H54 (cell line): ENCODE data around the gene TTBK2.

ENCODE experiments used
- DNase-seq: peaks from one replicate; pipeline ENCODE4 v3.0.0; 2011; ENCODE audit warnings: low spot score, mixed read lengths; ENCODE audit not compliant: insufficient read length
- FAIRE-seq: peaks from 3 replicates; lab custom pipeline; 2011; peaks lifted over from hg19 to GRCh38; lab: Jason Lieb, UNC
- POLR2A ChIP-seq: IDR thresholded peaks from 2 replicates; pipeline ENCODE4 v1.6.1; 2011; ENCODE audit warnings: low read depth, mild to moderate bottlenecking, low read length

TTBK2 gene

DNA sequence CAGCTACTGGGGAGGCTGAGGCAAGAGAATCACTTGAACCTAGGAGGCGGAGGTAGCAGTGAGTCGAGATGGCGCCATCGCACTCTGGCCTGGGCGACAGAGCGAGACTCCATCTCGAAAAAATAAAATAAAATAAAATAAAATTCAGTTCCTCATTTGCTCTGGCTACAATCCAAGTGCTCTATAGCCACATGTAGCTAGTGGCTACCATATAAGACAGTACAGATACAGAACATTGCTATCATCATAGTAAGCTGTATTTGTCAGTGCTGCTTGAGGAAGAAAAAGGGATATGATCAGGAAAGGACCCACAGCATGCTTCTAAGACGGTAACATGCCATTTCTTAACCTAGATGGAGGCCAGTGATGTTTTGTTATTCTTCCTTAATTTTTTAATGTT, 95.0 kb downstream of the TTBK2 start:
- no peak for TF ChIP-seq POLR2A
- DNase-seq = no peak
- FAIRE-seq = no peak

DNA sequence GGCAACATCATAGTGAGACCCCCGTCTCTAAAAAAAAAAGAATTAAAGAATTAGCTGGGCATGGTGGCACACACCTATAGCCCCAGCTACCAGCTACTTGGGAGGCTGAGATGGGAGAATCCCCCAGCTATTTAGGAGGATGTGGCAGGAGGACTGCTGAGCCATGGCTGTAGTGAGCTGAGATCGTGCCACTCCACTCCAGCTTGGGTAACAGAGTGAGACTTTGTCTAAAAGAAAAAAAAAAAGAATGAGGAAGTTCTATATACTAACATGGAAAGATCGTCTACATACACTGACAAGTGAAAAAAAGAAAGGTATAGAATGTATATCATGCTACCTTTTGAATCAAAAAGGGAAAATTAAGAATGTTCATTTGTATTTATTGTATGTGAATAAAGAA, 99.8 kb downstream of the TTBK2 start:
- TF ChIP-seq POLR2A = no peak
- no peak for FAIRE-seq
- DNase-seq = no peak

DNA sequence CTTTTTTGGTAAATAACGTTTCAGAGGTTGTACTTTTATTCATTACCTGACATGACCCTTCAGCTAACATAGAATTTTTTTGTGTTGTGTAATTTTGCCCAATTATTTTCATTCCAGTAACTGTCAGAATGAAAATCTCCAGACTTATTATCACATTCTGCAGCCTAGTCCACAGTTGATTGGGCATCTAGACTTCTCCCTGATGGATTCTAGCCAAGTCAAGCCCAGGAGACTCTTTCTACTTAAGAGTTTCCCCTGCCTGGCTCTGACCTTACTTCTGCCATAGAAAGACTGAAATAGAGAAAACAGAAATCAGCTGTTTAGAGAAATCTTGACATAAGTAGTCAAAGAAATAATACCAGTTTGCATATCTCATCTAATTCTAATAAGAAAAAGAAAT, 100.8 kb downstream of the TTBK2 start:
- no peak for TF ChIP-seq POLR2A
- no peak for FAIRE-seq
- no peak for DNase-seq

DNA sequence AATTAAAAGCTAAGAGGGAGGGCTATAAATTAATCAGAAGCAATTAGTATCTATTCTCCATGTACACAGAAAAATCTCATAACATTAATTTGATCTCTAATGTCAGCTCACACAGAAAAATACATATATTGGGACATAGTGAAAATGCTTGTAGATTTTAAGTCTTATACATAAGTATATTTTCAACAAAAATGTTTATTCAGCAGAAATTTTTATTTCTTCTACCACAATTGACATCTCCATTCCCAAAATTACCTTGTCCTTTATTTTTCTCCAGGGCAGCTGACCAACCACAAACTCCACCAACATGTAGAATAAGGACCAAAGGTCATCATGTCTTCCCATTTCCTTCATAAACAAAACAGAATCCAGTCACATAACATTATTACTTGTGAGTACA, 109.1 kb downstream of the TTBK2 start:
- FAIRE-seq (no peak), DNase-seq (no peak)
- no peak for TF ChIP-seq POLR2A

DNA sequence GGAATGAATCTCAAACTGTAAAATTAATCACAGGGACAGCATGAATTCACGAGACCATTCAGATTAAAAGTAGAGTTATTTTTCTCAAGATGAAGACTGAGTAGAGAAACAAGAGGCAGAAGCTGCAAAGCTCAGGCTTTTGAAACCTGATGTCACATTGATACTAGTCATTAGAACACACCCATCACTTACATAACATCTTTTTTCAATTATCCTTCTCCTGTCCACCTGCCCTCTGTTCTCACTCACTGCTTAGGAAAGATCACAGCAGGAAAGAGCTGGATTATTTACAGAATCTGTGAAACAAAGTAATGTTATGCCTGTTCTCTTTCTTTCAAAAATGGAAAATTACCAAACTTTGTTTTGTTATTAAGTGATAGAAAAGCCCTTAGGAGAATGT, 111.7 kb downstream of the TTBK2 start:
- TF ChIP-seq POLR2A = no peak
- no peak for FAIRE-seq
- DNase-seq = no peak

DNA sequence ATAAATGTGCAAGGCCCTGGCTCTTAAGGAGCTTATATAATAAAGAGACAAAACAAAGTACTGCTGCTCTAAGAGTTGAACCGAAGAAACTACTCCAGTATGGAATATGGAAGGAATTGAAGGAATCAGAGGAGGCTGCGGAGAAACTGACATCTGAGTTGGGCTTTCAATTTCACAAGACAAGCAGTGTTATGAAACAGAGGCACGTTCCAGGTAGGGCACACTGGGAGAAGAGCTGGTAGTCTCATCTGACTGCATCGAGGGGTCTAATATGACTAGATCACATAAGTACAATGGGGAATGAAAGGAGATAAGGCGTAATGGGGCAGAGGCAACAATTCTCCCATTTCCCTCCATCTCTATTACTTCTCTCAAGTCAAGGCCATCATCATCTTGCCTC, 115.3 kb downstream of the TTBK2 start:
- TF ChIP-seq POLR2A = no peak
- no peak for FAIRE-seq
- DNase-seq = no peak

DNA sequence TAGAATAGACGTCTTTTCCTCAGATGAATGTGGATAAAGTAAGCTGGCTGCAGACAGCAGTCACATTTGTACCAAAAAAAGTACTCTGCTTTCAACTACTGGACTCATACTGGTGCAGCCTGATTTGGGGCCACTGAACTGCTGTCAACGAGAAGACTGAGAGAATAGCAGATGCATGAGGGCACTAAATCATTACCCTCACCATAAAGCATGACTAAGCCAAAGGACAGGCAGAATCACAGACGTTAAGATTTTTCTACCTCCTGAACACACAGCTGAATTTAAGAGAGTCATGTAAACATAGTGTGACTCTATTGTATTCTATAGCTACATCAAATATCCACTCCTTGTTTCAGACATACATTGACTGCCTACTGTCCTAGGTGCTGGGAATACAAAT, 115.8 kb downstream of the TTBK2 start:
- no peak for TF ChIP-seq POLR2A
- FAIRE-seq (peak; percentile 91), DNase-seq (no peak)

DNA sequence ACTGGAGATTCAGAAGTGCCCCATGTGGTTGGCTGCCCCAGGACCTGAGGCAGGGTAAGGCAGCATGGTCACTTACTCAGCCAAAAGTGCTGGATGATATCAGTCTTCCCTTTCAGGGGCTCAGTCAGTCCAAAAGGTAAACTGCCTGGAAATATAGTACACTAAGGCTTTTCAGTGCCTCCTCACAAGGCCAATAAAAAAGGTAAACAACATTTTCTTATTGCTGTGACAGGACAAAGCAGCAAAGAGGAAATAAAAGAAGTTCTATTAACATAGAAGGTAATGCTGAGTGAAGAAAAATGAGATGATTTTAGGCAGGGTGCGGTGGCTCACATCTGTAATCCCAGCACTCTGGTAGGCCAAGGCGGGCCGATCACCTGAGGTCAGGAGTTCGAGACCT, 117.1 kb downstream of the TTBK2 start:
- DNase-seq (no peak), FAIRE-seq (no peak)
- no peak for TF ChIP-seq POLR2A

DNA sequence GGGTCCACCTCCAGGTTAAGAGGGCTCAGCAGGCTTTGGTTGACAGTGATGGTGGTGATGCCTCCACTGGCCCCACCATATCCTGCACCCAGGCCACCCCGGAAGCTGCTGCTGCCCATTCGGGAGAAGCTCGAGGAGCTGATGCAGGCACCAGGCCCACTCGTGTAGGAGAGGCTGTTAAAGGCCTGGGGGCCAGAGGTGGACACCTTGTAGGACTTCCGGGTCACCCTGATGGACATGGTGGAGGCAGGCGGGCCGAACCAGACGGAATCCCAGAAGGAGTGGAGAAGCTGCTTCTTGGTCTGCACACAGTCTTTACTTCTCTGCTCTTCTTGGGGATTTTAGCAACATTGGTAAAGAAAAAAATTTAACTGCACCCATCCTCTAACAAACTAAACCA, 118.4 kb downstream of the TTBK2 start:
- FAIRE-seq (no peak), DNase-seq (no peak)
- TF ChIP-seq POLR2A = no peak

DNA sequence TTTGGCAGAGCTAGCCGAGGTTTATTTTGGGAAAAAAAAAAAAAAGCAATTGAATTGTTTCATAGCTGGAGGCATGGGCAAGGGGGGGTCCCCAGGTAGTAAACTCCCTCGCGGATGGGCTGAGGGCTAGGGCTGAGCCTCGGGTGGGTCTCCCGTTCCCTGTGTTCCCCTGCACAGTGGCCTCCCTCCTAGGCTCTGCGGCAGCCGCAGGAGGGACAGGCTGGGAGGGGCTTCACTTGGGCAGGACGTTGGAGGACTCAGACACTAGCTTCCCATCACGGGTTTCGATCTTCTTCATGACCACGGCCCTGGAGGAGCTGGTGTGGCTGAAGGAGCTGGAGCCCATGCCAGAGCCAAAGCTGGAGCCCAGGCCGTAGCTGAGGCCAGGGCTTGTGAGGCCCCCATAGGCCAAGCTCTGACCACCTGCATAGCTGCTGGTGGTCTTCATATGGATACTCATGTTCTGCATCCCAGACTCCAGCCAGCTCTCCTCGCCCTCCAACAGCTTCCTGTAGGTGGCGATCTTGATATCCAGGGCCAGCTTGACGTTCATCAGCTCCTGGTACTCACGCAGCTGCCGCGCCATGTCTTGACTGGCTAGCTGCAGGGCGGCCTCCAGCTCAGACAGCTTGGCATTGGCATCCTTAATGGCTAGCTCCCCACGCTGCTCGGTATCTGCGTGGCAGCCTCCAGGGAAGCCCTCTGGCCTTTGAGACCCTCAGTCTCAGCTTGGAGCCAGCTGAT, 119.7 kb downstream of the TTBK2 start:
- DNase-seq (no peak), FAIRE-seq (no peak)
- TF ChIP-seq POLR2A = no peak

DNA sequence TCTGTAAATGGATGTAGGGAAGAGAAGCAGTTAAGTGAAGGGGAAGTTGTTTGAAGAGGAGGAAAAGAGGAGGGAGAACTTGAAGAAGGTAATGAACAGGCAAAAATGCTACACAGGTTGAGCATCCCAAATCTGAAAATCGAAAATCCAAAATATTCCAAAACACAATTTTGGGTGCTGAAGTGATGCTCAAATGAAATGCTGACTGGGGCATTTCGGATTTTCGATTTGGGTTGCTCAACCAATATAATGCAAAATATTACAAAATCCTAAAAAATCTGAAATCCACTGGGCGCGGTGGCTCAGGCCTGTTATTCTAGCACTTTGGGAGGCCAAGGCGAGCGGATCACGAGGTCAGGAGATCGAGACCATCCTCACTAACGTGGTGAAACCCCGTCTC, 121.8 kb downstream of the TTBK2 start:
- FAIRE-seq (no peak), DNase-seq (no peak)
- TF ChIP-seq POLR2A = no peak

DNA sequence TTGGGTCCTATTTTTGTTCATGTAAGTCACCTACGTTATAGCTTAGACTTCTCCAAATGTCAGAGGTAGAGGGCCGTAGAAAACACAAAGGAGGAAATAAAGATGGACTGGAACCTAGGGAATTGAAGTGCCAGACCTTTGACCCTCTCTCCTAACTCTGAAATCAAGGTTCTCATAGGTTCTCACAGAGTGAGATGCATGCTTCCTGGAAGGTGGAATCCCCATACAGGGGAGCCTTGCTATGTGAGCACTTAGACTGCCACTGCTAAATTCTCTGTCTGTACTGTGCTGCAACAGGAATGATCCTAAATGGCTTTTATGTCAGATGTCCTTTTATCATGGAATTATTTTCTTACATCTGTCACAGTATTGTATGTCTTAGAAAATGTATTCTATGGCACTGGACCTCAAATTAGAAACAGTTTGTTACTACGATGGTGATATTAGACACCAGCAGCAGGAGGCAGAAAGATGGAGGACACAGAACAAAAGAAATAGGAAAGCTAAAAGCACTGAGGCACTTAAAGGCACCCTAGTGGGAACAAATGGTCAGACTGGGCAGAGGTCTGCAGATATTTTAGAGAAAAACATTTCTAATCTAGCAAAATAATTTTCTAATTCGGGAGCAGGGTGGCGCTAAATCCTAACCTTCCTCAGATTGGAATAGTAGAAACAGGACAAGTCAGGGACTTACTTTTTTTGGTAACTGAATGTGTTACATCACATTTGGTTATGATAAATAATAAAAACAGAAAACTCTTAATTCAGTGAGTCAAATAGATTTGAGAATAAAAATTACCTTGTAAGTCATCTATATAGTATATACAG, 123.4 kb downstream of the TTBK2 start:
- FAIRE-seq (peak; percentile 30), DNase-seq (no peak)

DNA sequence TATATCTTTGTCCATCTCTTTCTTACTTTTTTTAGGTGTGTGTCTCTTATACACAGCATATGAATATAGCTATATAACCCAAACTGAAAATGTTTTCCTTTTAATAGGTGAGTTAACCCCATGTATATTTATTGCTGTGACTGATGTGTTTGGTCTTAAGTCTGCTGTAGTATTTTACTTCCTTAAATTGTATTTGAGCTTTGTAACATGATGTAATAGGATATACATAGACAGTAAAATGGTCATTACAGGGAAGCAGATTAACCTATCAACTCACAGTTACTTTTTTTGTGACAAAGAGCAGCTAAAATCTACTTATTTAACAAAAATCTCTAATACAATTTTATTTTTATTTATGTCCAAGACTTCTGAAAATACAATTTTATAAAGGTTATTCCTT, 131.9 kb downstream of the TTBK2 start:
- no peak for TF ChIP-seq POLR2A
- FAIRE-seq (no peak), DNase-seq (no peak)

More for the DNA sequence above, 123.4 kb downstream of the TTBK2 start:
- TF ChIP-seq POLR2A = no peak

DNA sequence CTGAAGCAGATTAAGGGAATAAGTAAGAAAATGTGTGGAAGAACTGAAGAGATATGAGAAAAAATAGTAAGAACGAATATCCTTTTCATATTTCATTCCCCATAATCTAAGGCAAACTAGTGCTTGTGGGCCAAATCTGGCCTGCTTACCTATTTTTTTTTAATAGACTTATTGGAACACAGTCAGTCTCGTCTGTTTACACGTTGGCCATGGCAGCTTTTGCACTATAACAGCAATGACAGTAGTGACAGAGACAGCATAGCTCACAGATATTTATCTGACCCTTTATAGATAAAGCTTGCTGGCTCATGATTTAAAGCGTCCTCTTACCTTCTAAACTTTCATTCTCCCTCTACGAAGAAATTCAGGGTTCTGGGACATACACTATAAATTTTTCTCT, 133.6 kb downstream of the TTBK2 start:
- no peak for TF ChIP-seq POLR2A
- DNase-seq (no peak), FAIRE-seq (no peak)

DNA sequence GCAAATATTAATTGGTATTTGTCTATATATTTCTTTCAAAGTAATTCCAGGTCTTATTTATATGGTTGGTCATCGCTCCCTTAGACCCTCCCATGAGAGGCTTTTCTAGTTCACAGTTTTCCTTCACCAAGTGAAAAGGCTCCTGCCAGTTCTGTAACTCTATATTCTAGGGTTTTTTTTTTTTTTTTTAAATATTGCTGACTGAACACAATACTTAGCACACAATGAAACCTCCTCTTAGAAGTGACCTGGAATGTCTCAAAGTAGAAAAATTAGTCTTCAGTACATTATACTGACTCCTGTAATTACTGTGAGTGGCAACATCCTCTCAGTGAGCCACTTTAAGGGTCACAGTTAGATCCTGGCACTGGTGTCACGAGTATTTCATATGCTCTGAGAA, 135.0 kb downstream of the TTBK2 start:
- TF ChIP-seq POLR2A = no peak
- no peak for DNase-seq
- FAIRE-seq = no peak
